ENCODE data around the gene KRT77. TPM values are rescaled to one million over a fixed set of nuclear protein-coding genes. Genes with fewer than 3 reads are reported as not detected.

KRT77 gene
- total RNA-seq, 4 donors from 2014 or later, result 122 to 659 (median 243) TPM

DNA sequence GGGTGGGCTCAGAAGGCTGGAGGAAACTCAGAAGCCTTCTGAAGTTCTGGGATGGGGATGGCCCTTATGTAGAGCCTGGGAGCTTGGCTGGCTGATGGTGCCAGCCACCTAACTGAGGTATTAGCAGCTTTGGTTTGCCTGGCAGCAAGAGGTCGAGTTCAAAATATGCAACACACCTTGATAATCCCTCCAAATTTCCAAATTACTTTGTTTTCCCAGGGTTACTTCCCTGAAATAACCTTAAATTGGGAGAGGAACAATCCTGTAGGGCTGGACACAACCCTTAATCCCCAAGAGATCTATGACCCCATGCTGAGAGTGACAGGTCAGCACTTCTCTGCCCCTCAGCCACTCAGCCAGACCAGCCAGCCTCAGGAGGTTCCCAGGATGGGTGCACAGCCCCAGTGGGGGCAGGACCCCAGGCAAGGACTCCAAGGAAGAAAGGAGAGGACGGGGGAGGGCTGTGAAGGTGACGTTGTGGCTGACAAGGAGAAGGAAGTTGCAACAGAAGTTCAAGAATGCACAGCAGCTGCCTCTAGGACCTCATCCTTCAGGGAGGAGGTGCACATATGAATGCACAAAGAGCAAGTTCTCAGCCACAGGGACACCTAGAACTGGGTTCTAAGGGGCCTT lies 18.6 kb upstream of the KRT77 start:
- WGBS, 2 donors, result 35 to 36% methylated on average over 3 of the region's 3 CpGs
- DNase-seq (ENCODE audit: low spot score in 2 of 2), result no peak
- H3K4me3 ChIP-seq (ENCODE audit: low read depth, poor library complexity, severe bottlenecking), result no peak overlapping the region
- TF ChIP-seq POLR2A (IDR thresholded peaks at IDR 0.05), result no peak
- TF ChIP-seq, protein P1, sequence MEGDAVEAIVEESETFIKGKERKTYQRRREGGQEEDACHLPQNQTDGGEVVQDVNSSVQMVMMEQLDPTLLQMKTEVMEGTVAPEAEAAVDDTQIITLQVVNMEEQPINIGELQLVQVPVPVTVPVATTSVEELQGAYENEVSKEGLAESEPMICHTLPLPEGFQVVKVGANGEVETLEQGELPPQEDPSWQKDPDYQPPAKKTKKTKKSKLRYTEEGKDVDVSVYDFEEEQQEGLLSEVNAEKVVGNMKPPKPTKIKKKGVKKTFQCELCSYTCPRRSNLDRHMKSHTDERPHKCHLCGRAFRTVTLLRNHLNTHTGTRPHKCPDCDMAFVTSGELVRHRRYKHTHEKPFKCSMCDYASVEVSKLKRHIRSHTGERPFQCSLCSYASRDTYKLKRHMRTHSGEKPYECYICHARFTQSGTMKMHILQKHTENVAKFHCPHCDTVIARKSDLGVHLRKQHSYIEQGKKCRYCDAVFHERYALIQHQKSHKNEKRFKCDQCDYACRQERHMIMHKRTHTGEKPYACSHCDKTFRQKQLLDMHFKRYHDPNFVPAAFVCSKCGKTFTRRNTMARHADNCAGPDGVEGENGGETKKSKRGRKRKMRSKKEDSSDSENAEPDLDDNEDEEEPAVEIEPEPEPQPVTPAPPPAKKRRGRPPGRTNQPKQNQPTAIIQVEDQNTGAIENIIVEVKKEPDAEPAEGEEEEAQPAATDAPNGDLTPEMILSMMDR (IDR thresholded peaks at IDR 0.05), result no peak
- intact Hi-C loops (cut with DNase I; ENCODE audit: low total_unique reads), result no loop called here

GRCh38 chr12:52720365-52720886 lies 17.1 kb upstream of the KRT77 start:
- intact Hi-C loops (cut with DNase I; ENCODE audit: low total_unique reads), result no loop called here
- H3K4me3 ChIP-seq (ENCODE audit: low read depth, poor library complexity, severe bottlenecking), result no peak overlapping the region
- TF ChIP-seq, protein P1 (IDR thresholded peaks at IDR 0.05), result no peak
- no peak for TF ChIP-seq POLR2A (IDR thresholded peaks at IDR 0.05)
- WGBS, 2 donors, result 81 to 87% methylated on average over 8 of the region's 8 CpGs
- DNase-seq (ENCODE audit: low spot score in 2 of 2), result no peak

DNA sequence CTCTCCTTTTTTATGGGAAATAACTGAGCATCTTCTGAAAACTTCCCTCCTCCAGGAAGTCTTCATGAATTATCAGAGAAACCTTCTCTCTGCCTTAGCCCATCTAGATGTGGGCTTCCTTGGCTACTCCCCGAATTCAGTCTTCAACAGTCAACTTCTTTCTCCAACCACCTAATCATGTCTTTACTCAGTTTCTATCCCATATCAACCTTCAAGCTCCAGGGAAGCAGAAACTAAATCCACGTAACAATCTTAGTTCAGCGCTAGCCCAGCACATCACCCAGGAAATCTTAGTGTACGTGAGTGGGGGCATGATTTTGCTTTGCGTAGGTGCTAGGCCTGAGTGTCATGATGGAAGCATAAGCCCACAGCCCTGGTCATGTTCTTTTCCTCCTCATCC lies 12.7 kb upstream of the KRT77 start:
- no peak for TF ChIP-seq POLR2A (IDR thresholded peaks at IDR 0.05)
- TF ChIP-seq, protein P1 (IDR thresholded peaks at IDR 0.05), result no peak
- H3K4me3 ChIP-seq (ENCODE audit: low read depth, poor library complexity, severe bottlenecking), result no peak overlapping the region
- DNase-seq (ENCODE audit: low spot score in 2 of 2), result no peak
- intact Hi-C loops (cut with DNase I; ENCODE audit: low total_unique reads), result no loop called here
- WGBS, 2 donors, result 96 to 97% methylated on average over 5 of the region's 5 CpGs

DNA sequence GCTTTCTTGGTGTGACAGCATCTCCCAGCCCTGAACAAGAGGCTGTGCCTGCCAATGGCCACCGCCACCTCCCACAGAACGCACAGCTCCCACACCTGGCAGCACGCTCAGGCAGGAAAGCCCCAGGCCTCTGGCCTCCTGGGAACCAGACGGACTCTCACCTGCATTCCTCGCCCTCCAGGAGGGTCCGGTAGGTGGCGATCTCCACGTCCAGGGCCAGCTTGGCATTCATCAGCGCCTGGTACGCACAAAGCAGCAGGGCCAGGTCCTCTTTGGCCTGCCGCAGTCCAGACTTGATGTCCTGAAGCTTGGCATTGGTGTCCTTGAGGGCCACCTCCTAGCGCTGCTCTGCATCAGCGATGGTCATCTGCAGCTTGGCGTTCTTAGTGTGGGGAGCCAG lies 12.1 kb upstream of the KRT77 start:
- DNase-seq (ENCODE audit: low spot score in 2 of 2), result no peak
- TF ChIP-seq, protein P1 (IDR thresholded peaks at IDR 0.05), result no peak
- no peak for TF ChIP-seq POLR2A (IDR thresholded peaks at IDR 0.05)
- WGBS, 2 donors, result 87 to 93% methylated on average over 8 to 14 of the region's 14 CpGs
- intact Hi-C loops (cut with DNase I; ENCODE audit: low total_unique reads), result no loop called here
- no peak overlapping the region for H3K4me3 ChIP-seq (ENCODE audit: low read depth, poor library complexity, severe bottlenecking)

GRCh38 chr12:52714887-52715281 lies 11.6 kb upstream of the KRT77 start:
- WGBS, 2 donors, result 72 to 80% methylated on average over 4 of the region's 4 CpGs
- TF ChIP-seq, protein P1 (IDR thresholded peaks at IDR 0.05), result no peak
- no peak for TF ChIP-seq POLR2A (IDR thresholded peaks at IDR 0.05)
- intact Hi-C loops (cut with DNase I; ENCODE audit: low total_unique reads), result no loop called here
- DNase-seq (ENCODE audit: low spot score in 2 of 2), result no peak
- H3K4me3 ChIP-seq (ENCODE audit: low read depth, poor library complexity, severe bottlenecking), result no peak overlapping the region

Data from lower leg skin (tissue), 4 donors.